Inferior parietal cortex (tissue), 1 donor: ENCODE results near the gene ARHGAP8.
"Not testable (repeated sequence)": the region's sequence is repeated elsewhere in the genome, so short reads cannot be mapped to it uniquely, and the experiment has no call there.

ENCODE experiments used
- DNase-seq: peaks from one replicate; pipeline ENCODE4 v3.0.0-alpha.2; 2016; ENCODE audit errors: extremely low spot score

The ARHGAP8 gene

GRCh38 chr22:44825310-44826150 lies 73.2 kb downstream of the ARHGAP8 start:
- no peak for DNase-seq

GRCh38 chr22:44827666-44828190 lies 75.4 kb downstream of the ARHGAP8 start:
- no peak for DNase-seq

GRCh38 chr22:44828193-44828592 lies 75.8 kb downstream of the ARHGAP8 start:
- no peak for DNase-seq

- no peak for DNase-seq
Measured at GRCh38 chr22:44831885-44832284, 79.5 kb downstream of the ARHGAP8 start.

- no peak for DNase-seq
Measured at GRCh38 chr22:44834065-44834464, 81.7 kb downstream of the ARHGAP8 start.

- no peak for DNase-seq
Measured at GRCh38 chr22:44837481-44837880, 85.1 kb downstream of the ARHGAP8 start.

- DNase-seq, result no peak
Measured at GRCh38 chr22:44838316-44839016, 86.1 kb downstream of the ARHGAP8 start.

- DNase-seq, result no peak
Measured at GRCh38 chr22:44839061-44839460, 86.7 kb downstream of the ARHGAP8 start.

GRCh38 chr22:44839721-44840120 lies 87.3 kb downstream of the ARHGAP8 start:
- DNase-seq, result no peak

GRCh38 chr22:44840611-44841322 lies 88.4 kb downstream of the ARHGAP8 start:
- no peak for DNase-seq

GRCh38 chr22:44842417-44842816 lies 90.0 kb downstream of the ARHGAP8 start:
- DNase-seq, result no peak

GRCh38 chr22:44845191-44845590 lies 92.8 kb downstream of the ARHGAP8 start:
- DNase-seq, result no peak

GRCh38 chr22:44845796-44846720 lies 93.7 kb downstream of the ARHGAP8 start:
- no peak for DNase-seq

GRCh38 chr22:44846726-44847275 lies 94.4 kb downstream of the ARHGAP8 start:
- DNase-seq, result no peak

- DNase-seq, result no peak
Measured at GRCh38 chr22:44847380-44847779, 95.0 kb downstream of the ARHGAP8 start.

- DNase-seq, result no peak
Measured at GRCh38 chr22:44847892-44848291, 95.5 kb downstream of the ARHGAP8 start.

- no peak for DNase-seq
Measured at GRCh38 chr22:44848296-44848741, 95.9 kb downstream of the ARHGAP8 start.

GRCh38 chr22:44848791-44849420 lies 96.5 kb downstream of the ARHGAP8 start:
- no peak for DNase-seq

GRCh38 chr22:44850946-44851345 lies 98.6 kb downstream of the ARHGAP8 start:
- DNase-seq, result no peak

GRCh38 chr22:44854641-44855040 lies 102.3 kb downstream of the ARHGAP8 start:
- not testable (repeated sequence) for DNase-seq
